HG03039 (cell line): ENCODE results near the gene MYH6.

Experiments
- ATAC-seq: cut with Tn5 transposase; IDR thresholded peaks from one replicate; pipeline ENCODE4 v1.9.1; 2021; ENCODE audit warnings: mild to moderate bottlenecking, moderate library complexity; ENCODE audit not compliant: unreplicated experiment

The MYH6 gene

GRCh38 chr14:23359722-23360447, 48.2 kb downstream of the MYH6 start:
- ATAC-seq: no peak

GRCh38 chr14:23359167-23359626, 48.9 kb downstream of the MYH6 start:
- ATAC-seq: no peak

- no peak for ATAC-seq
These were observed 49.4 kb downstream of the MYH6 start for GRCh38 chr14:23358553-23359166.

GRCh38 chr14:23358042-23358441, 50.0 kb downstream of the MYH6 start:
- no peak for ATAC-seq

GRCh38 chr14:23357261-23357660, 50.8 kb downstream of the MYH6 start:
- no peak for ATAC-seq

- ATAC-seq: no peak
These were observed 51.4 kb downstream of the MYH6 start for GRCh38 chr14:23356662-23357061.

- ATAC-seq: no peak
These were observed 52.1 kb downstream of the MYH6 start for GRCh38 chr14:23355871-23356435.

- ATAC-seq: no peak
These were observed 53.1 kb downstream of the MYH6 start for GRCh38 chr14:23354990-23355389.

- no peak for ATAC-seq
These were observed 54.7 kb downstream of the MYH6 start for GRCh38 chr14:23353433-23353780.

- ATAC-seq: no peak
These were observed 55.3 kb downstream of the MYH6 start, which contains the start of gene SLC22A17 for GRCh38 chr14:23352506-23353432. Gene SLC22A17, minus strand, starts transcription at chr14:23352887.

- no peak for ATAC-seq
These were observed 56.2 kb downstream of the MYH6 start for GRCh38 chr14:23351681-23352505.

- ATAC-seq: no peak
These were observed 58.8 kb downstream of the MYH6 start for GRCh38 chr14:23349156-23349845.

- ATAC-seq: no peak
These were observed 59.8 kb downstream of the MYH6 start for GRCh38 chr14:23348297-23348655.

GRCh38 chr14:23347406-23348296, 60.4 kb downstream of the MYH6 start:
- ATAC-seq: no peak

- no peak for ATAC-seq
These were observed 61.2 kb downstream of the MYH6 start for GRCh38 chr14:23346693-23347405.

GRCh38 chr14:23345987-23346692, 61.9 kb downstream of the MYH6 start:
- ATAC-seq: no peak

- ATAC-seq: no peak
These were observed 63.6 kb downstream of the MYH6 start for GRCh38 chr14:23344481-23344880.
